Astrocyte (in vitro differentiated cells and primary cell): ENCODE measurements around the gene TNFRSF25. TPM values are rescaled to one million over a fixed set of nuclear protein-coding genes. Genes with fewer than 3 reads are reported as not detected.

Experiments used
- DNase-seq: peaks from one replicate; pipeline ENCODE4 v3.0.0-alpha.2; 2010; ENCODE audit warnings: low read depth
- FAIRE-seq: peaks from 2 replicates; lab custom pipeline; 2011; peaks lifted over from hg19 to GRCh38; lab: Jason Lieb, UNC
- H2AFZ ChIP-seq: 2 replicates; pipeline ENCODE4 v1.6.0; 2012; ENCODE audit warnings: low read depth, low read length, inconsistent platforms
- H3K27ac ChIP-seq: 2 replicates; pipeline ENCODE4 v1.5.1; 2011; ENCODE audit warnings: low read depth, low read length, inconsistent platforms
- H3K27me3 ChIP-seq: 2 replicates; pipeline ENCODE4 v1.6.0; 2011; ENCODE audit warnings: low read length, inconsistent platforms; ENCODE audit not compliant: insufficient read depth
- H3K36me3 ChIP-seq: 2 replicates; pipeline ENCODE4 v1.5.1; 2011; ENCODE audit warnings: low read length, inconsistent platforms; ENCODE audit not compliant: insufficient read depth
- H3K4me1 ChIP-seq: 2 replicates; pipeline ENCODE4 v1.5.1; 2011; ENCODE audit warnings: low read length, inconsistent platforms; ENCODE audit not compliant: insufficient read depth
- H3K4me2 ChIP-seq: 2 replicates; pipeline ENCODE4 v1.6.0; 2012; ENCODE audit warnings: low read length, inconsistent platforms
- H3K4me3 ChIP-seq: 2 replicates; pipeline ENCODE4 v1.5.1; 2011; ENCODE audit warnings: low read depth, mild to moderate bottlenecking, low read length, inconsistent platforms; ENCODE audit not compliant: insufficient read depth
- H3K79me2 ChIP-seq: 2 replicates; pipeline ENCODE4 v1.6.0; 2012; ENCODE audit warnings: mild to moderate bottlenecking, low read length, inconsistent platforms; ENCODE audit not compliant: insufficient read depth
- H3K9ac ChIP-seq: 2 replicates; pipeline ENCODE4 v1.6.0; 2012; ENCODE audit warnings: mild to moderate bottlenecking, low read length, inconsistent platforms
- H3K9me3 ChIP-seq: 2 replicates; pipeline ENCODE4 v1.5.1; 2012; ENCODE audit warnings: low read depth, mild to moderate bottlenecking, low read length, inconsistent platforms; ENCODE audit not compliant: insufficient read depth
- H4K20me1 ChIP-seq: 2 replicates; pipeline ENCODE4 v1.6.0; 2012; ENCODE audit warnings: low read length, inconsistent platforms; ENCODE audit not compliant: insufficient read depth
- H3K27ac Mint-ChIP-seq: one replicate; pipeline ENCODE4 v1.8.0; 2021; ENCODE audit warnings: mild to moderate bottlenecking, mixed read lengths; ENCODE audit not compliant: unreplicated experiment
- H3K27me3 Mint-ChIP-seq: one replicate; pipeline ENCODE4 v1.8.0; 2021; ENCODE audit warnings: low read depth, mixed read lengths; ENCODE audit not compliant: unreplicated experiment
- H3K36me3 Mint-ChIP-seq: one replicate; pipeline ENCODE4 v1.8.0; 2021; ENCODE audit warnings: low read depth, mixed read lengths; ENCODE audit not compliant: unreplicated experiment
- H3K4me1 Mint-ChIP-seq: one replicate; pipeline ENCODE4 v1.8.0; 2021; ENCODE audit warnings: low read depth, mixed read lengths; ENCODE audit not compliant: unreplicated experiment
- H3K4me3 Mint-ChIP-seq: one replicate; pipeline ENCODE4 v1.8.0; 2021; ENCODE audit warnings: mild to moderate bottlenecking, moderate library complexity, mixed read lengths; ENCODE audit not compliant: unreplicated experiment
- H3K9me3 Mint-ChIP-seq: one replicate; pipeline ENCODE4 v1.8.0; 2021; ENCODE audit warnings: mild to moderate bottlenecking, mixed read lengths; ENCODE audit not compliant: unreplicated experiment
- EZH2 ChIP-seq: IDR thresholded peaks from 2 replicates; pipeline ENCODE4 v1.6.1; 2012; ENCODE audit warnings: mild to moderate bottlenecking, low read length, inconsistent platforms; ENCODE audit not compliant: insufficient read depth
- total RNA-seq: library from RNA; stranded (reverse); gene quantifications from 2 replicates; pipeline ENCODE4 v1.2.1, GENCODE V29; 2021
- TF ChIP-seq, protein P1 (sequence below): IDR thresholded peaks from 2 replicates; pipeline ENCODE4 v1.5.1; 2011; ENCODE audit warnings: low read depth, mild to moderate bottlenecking, inconsistent platforms, low read length, moderate library complexity; ENCODE audit not compliant: insufficient read depth

The TNFRSF25 gene
- total RNA-seq, 1 donor from 2014 or later, result 18.8 TPM

- H3K4me1 Mint-ChIP-seq, result peaks cover 3% of the 10 kb centered on the region
- peak overlapping the region; percentile 80 for H3K4me3 Mint-ChIP-seq
- Histone ChIP-seq H2AFZ (peak overlapping the region; percentile 61), H3K27me3 (peaks cover 2% of the 10 kb centered on the region), H3K9me3 (no peaks in the 10 kb centered on the region), H3K4me1 (peaks cover 15% of the 10 kb centered on the region), H4K20me1 (no peaks in the 10 kb centered on the region), H3K36me3 (no peaks in the 10 kb centered on the region), H3K9ac (peak overlapping the region; percentile 61), H3K4me2 (peak overlapping the region; percentile 95), H3K27ac (no peak overlapping the region), H3K4me3 (peak overlapping the region; percentile 54), H3K79me2 (peaks cover 12% of the 10 kb centered on the region)
- no peak for DNase-seq
- peak overlapping the region; percentile 26 for H3K27ac Mint-ChIP-seq
- H3K27me3 Mint-ChIP-seq, result peaks cover 12% of the 10 kb centered on the region
- FAIRE-seq, result no peak
- H3K9me3 Mint-ChIP-seq, result no peaks in the 10 kb centered on the region
- no peaks in the 10 kb centered on the region for H3K36me3 Mint-ChIP-seq
- TF ChIP-seq, protein P1, sequence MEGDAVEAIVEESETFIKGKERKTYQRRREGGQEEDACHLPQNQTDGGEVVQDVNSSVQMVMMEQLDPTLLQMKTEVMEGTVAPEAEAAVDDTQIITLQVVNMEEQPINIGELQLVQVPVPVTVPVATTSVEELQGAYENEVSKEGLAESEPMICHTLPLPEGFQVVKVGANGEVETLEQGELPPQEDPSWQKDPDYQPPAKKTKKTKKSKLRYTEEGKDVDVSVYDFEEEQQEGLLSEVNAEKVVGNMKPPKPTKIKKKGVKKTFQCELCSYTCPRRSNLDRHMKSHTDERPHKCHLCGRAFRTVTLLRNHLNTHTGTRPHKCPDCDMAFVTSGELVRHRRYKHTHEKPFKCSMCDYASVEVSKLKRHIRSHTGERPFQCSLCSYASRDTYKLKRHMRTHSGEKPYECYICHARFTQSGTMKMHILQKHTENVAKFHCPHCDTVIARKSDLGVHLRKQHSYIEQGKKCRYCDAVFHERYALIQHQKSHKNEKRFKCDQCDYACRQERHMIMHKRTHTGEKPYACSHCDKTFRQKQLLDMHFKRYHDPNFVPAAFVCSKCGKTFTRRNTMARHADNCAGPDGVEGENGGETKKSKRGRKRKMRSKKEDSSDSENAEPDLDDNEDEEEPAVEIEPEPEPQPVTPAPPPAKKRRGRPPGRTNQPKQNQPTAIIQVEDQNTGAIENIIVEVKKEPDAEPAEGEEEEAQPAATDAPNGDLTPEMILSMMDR, result no peak
- TF ChIP-seq EZH2, result no peak
Observed at GRCh38 chr1:6497867-6498575, 32.0 kb upstream of the TNFRSF25 start.

GRCh38 chr1:6497215-6497866 is 31.4 kb upstream of the TNFRSF25 start:
- Mint-ChIP-seq H3K4me1 (peaks cover 4% of the 10 kb centered on the region), H3K9me3 (no peaks in the 10 kb centered on the region), H3K27ac (no peak overlapping the region), H3K27me3 (peaks cover 10% of the 10 kb centered on the region), H3K4me3 (peak overlapping the region; percentile 80), H3K36me3 (no peaks in the 10 kb centered on the region)
- H3K4me2 ChIP-seq, result peak overlapping the region; percentile 95
- peak overlapping the region; percentile 76 for H3K9ac ChIP-seq
- no peaks in the 10 kb centered on the region for H4K20me1 ChIP-seq
- peak overlapping the region; percentile 61 for H2AFZ ChIP-seq
- H3K79me2 ChIP-seq, result peaks cover 12% of the 10 kb centered on the region
- H3K36me3 ChIP-seq, result no peaks in the 10 kb centered on the region
- peaks cover 2% of the 10 kb centered on the region for H3K27me3 ChIP-seq
- peak overlapping the region; percentile 65 for H3K4me3 ChIP-seq
- FAIRE-seq, result no peak
- peaks cover 18% of the 10 kb centered on the region for H3K4me1 ChIP-seq
- no peak for DNase-seq
- H3K27ac ChIP-seq, result no peak overlapping the region
- TF ChIP-seq, protein P1, result no peak
- TF ChIP-seq EZH2, result no peak
- H3K9me3 ChIP-seq, result no peaks in the 10 kb centered on the region

- Histone ChIP-seq H3K9ac (peak overlapping the region; percentile 76), H3K79me2 (peaks cover 12% of the 10 kb centered on the region), H3K36me3 (no peaks in the 10 kb centered on the region), H3K4me3 (peak overlapping the region; percentile 65), H4K20me1 (no peaks in the 10 kb centered on the region), H3K27me3 (no peaks in the 10 kb centered on the region), H3K4me1 (peaks cover 23% of the 10 kb centered on the region), H3K9me3 (no peaks in the 10 kb centered on the region), H2AFZ (peak overlapping the region; percentile 5), H3K4me2 (peak overlapping the region; percentile 95), H3K27ac (no peak overlapping the region)
- H3K36me3 Mint-ChIP-seq, result no peaks in the 10 kb centered on the region
- TF ChIP-seq, protein P1, result no peak
- no peak for TF ChIP-seq EZH2
- DNase-seq, result no peak
- H3K27ac Mint-ChIP-seq, result no peak overlapping the region
- FAIRE-seq, result no peak
- peak overlapping the region; percentile 85 for H3K4me3 Mint-ChIP-seq
- no peaks in the 10 kb centered on the region for H3K9me3 Mint-ChIP-seq
- peaks cover 5% of the 10 kb centered on the region for H3K4me1 Mint-ChIP-seq
- H3K27me3 Mint-ChIP-seq, result peaks cover 9% of the 10 kb centered on the region
Observed at GRCh38 chr1:6496890-6497214, 30.9 kb upstream of the TNFRSF25 start.
